ENCODE measurements around the gene ATP5PD.
"Not testable (repeated sequence)": the region's sequence is repeated elsewhere in the genome, so short reads cannot be mapped to it uniquely, and the experiment has no call there.

Gene ATP5PD

DNA sequence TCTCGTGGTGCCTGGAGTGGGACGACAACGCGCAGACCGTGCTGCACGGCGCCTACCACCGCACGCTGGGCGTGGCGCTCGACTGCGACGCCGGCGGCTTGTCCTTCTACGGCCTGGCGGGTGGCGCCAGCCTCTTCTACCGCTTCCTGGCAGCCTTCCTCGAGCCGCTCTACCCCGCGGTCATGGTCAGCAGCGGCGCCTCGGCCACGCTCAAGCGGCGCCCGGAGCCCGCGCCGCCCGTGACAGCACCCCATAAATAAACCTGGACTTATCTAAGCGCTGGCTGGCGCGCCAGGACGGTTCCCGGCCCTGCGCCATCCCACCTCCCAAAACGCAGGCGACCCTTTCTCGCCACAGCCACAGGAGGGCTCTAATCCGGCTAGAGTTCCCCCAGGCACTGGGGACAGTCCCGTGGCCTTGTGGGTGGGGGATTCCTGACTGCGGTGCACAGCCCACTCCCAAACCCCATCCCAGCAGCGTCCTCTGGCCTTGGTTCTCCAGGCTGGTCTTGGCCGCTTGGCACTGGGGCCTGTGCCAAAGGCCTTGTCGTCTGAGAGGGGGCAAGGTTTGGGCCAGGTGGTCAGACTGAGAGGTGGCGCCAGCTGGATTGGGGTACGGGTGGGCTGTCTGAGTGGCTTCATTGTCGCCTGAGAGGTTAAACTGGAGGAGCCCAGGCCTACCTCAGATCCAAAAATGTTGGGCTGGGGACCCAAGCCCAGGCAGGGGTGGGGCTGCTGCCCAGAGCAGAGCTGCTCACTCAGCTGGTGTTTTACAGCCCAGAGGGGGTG lies 30.9 kb upstream of the ATP5PD start:
- no peak for DNase-seq (ENCODE audit: low spot score)

DNA sequence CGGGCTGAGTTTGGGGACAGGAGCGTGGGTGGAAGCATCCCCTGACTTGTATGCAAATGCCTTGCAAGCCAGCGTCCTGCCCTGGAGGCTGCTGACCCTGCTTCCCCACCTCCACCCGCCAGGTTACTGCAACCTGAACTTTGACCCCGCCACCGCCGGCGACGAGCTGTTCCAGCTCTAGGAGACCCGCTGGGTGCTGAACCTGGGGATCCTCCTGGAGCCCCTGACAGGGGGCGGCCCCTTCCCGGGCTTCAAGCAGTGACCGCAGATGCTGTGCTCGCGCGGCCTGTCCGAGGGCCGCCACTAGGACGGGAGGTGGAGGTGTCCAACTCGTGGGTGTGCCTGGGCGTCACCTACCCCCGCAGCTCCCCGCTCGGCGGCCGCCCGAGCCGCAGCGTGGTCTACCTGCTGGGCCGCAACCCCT lies 30.3 kb upstream of the ATP5PD start:
- DNase-seq (ENCODE audit: low spot score): peak; percentile 45

DNA sequence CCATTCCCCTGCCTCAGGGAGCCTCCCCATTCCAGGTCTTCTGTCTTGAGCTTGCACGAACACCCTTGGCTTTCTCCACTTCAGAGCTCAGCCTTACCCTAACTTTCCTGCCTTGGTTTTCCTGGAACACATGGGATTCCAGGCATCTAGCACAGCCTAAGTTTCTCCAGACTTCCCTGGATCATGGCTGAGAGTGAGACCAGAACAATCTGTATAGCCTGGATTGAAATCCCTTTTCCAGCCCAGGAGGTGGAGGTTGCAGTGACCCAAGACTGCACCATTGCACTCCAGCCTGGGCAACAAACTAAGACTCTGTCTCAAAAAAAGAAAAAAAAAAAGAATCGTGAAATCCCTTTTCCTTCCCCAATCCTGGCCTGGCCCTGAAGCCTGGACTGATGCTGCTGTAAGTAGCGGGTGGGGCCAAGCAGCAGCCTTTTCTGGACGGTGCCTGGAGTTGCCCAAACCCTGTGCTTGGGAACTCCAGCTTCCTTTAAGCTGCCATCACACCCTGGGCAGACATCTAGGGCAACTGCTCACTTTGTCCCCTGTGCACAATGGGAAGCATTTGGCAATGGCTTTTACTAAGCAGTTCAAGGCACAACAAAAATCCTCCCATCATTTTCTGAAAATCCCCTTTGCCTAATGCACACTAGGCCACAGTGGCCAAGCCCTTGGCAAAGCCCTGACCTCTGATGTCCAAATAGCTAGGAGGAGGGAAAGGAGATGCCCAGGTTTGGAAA lies 29.0 kb upstream of the ATP5PD start:
- DNase-seq (ENCODE audit: low spot score): no peak

DNA sequence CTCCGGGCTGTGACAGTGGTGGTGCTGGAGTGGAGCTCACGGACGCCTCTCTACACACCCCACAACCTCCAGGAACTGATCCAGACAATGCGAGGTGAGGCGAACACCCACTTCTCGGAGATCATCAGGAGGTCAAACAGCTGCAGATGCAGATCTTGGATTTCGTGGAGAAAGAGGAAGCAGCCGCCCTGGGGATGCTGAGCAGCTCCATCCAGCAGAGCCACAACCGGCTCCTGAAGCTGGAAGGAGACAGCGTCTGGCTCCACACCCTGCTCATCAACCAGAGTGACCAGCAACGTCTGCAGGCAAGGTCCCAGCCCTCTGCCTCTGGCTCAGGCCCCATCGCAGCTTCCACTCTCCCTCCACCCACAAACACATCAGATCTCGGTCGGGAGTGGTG lies 27.8 kb upstream of the ATP5PD start:
- no peak for DNase-seq (ENCODE audit: low spot score)

DNA sequence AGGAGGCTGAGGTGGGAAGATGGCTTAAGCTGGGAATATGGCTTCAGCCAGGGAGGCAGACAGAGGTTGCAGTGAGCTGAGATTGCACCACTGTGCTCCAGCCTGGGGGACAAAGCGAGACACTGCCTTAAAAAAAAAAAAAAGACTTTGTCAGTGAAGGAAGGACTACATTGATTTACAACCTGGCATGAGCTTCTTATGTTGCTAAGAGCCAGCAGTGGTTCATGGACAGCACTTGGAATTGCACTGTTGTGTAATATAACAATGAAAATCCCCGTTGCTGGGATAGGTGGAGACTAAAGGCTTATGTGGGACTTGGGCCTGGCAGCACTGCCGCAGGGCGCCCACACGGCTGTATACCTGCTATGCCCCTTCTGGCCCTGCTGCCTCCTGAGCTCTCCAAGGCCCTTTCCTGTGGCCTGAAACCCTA lies 26.9 kb upstream of the ATP5PD start:
- no peak for DNase-seq (ENCODE audit: low spot score)

DNA sequence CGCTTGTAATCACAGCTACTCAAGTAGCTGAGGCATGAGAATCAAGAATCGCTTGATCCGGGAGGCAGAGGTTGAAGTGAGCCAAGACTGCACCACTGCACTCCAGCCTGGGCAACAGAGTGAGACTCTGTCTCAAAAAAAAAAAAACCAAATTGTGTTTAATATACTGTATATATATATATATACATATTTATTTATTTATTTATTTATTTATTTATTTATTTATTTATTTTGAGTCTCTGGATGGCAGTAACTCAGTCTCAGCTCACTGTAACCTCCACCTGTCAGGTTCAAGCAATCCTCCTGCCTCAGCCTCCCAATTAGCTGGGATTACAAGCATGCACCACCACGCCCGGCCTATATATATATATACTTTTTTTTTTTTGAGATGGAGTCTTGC lies 26.1 kb upstream of the ATP5PD start:
- DNase-seq (ENCODE audit: low spot score): not testable (repeated sequence)

DNA sequence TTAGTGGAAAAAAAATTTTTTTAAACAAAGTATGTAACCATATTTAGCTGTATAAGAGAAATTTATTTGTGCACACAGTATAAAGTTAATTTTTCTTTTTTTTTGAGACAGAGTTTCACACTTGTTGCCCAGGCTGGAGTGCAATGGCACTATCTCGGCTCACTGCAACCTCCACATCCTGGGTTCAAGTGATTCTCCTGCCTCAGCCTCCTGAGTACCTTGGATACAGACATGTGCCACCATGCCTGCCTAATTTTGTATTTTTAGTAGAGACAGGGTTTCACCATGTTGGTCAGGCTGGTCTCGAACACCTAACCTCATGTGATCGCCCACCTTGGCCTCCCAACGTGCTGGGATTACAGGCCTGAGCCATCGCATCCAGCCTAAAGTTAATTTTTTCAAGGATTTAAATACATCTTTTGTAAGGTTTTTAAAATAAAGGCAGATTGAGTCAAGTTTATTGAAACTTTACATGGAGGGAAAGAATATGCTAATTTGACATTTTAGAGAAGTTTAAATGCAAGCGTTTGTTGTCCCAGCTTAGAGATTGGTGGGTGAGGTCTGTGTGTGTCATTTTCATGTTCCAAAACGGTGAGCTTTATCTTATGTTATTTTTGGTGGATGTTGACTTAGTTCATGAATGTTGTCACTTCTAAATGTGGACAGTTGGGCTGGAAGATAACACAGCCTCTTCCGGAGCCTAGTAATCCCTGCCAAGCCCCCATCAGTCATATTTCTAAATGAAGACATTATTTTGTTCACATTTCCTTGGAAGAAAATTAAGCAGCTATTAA lies 24.9 kb upstream of the ATP5PD start:
- not testable (repeated sequence) for DNase-seq (ENCODE audit: low spot score)

DNA sequence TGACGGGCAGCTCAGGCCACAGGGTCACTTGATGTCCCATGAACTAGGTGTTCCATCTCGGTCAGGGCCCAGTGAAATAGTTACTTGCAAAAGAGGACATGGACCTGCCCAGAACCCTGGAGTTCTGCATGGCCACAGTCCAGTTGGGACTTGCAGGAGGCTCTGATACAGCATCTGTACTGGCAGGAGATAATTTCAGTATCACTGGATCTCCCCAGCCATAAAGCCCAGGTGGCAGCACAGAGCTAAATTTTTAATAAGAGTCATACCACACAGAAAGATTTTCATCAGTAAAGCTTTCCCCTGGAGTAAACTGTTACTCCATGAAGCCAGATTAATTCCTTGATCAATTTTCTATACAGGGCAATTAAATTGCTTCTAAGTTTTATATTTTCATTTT lies 23.0 kb upstream of the ATP5PD start:
- DNase-seq (ENCODE audit: low spot score): no peak

DNA sequence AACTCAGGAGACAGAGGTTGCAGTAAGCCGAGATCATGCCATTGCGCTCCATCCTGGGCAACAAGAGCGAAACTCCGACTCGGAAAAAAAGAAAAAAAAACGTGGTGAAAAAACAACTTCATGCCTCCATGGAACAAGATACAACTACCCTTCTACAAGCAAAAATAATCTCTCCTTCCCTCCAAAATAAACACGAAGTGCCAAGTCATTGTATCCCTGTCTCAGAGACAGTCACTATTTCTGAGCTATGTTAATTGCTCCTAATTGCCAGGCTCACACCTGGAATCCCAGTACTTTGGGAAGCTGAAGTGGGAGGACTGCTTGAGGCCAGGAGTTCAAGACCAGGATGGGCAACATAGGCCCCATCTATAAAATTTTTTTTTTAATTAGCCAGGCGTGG lies 22.0 kb upstream of the ATP5PD start:
- no peak for DNase-seq (ENCODE audit: low spot score)

DNA sequence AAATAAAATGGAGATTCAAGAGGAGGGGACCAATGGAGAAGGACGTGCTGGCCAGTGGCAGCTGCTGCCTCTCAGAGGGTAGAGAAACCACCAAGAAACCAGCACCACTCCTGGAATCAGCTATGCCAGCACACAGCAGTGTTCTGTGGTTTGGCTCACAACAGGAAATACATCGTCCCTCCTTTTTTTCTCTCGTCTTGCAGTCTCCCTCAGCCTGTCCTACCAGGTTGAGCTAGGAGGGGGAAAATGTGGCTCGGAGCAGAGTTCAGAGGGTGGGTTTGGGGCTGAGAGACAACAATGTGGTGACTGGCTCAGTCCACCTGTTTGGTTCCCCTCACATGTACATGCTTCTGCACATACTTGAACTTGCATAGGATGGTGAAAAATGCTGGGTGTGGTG lies 21.1 kb upstream of the ATP5PD start:
- peak; percentile 5 for DNase-seq (ENCODE audit: low spot score)

DNA sequence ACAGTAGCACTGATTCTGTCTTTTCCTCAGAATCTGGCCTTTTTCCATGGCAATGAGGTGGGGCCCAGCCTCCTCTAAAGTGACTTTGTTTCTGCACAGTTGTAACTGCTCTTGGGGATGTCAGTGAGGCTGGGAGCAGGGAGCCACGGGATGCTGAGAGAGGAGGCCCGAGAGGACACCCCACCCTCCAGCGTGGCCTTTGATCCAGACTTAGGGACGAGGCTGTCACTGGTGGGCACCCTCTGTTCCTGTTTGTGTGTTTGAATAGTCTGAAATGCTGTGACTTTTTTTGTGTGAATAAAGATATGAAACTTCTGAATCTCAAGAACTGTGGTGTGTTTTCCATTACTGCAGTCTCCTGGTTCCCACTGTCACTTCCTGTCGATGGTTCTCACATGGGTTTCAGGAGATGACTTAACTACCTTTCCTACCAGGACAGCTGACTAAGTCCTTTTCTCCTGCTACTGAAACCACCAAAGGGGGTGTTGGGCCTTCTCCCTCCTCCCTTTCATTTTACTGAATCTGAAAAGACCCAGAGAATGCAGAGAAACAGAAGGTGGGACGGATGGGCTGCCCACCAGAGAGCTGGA lies 18.9 kb upstream of the ATP5PD start:
- peak; percentile 6 for DNase-seq (ENCODE audit: low spot score)

DNA sequence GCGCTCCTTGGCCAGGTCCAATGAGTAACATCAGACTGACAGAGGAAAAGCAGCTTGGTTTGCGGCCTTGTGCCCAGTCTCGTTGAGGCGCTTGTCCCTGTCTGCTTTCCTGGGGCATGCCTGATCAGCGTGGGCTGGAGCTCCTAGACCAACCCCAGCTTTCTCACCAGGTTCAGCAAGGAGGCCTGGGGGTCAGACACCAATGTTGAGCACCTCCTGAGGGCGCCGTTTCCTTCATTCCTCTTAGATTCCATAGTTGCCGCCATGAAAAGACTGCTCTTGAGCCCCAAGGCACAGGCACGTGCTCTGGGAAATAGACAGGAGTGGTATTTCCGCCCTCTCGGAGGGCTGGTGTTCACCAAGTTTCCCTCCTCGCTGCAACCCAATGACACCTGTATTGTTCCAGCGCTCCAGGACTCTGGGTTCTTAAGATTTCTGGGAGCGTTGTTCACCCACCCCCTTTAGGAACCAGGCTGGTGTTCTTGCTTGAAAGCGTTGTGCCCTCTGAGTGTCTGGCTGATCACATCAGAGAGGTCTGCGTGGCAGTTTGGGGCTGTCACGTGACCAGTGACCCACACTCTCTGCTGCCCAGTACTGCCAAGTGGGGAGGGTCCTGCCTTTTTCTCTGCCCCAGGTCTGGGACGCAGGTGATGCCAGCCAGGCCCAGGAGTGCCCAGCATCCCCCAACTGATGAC lies 18.2 kb upstream of the ATP5PD start:
- peak; percentile 41 for DNase-seq (ENCODE audit: low spot score)

DNA sequence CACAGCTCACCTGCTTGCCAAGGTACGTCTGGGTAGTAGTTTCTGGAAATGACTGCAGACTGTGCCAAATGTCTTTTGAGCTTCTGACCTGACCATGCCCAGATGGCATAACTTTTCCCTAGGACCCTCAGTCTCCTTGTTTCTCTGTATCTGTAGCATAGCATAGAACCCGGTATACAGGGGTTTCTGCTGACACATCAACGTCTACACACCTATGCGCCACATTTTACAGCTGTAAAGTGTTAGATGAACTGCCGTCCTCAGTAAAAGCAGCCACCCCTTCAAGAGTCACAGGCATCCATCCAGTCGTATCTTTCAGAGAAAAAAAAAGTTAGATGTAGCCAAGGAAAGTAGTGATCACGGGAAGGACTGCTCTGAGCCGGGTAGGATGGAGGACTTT lies 17.7 kb upstream of the ATP5PD start:
- DNase-seq (ENCODE audit: low spot score): no peak

DNA sequence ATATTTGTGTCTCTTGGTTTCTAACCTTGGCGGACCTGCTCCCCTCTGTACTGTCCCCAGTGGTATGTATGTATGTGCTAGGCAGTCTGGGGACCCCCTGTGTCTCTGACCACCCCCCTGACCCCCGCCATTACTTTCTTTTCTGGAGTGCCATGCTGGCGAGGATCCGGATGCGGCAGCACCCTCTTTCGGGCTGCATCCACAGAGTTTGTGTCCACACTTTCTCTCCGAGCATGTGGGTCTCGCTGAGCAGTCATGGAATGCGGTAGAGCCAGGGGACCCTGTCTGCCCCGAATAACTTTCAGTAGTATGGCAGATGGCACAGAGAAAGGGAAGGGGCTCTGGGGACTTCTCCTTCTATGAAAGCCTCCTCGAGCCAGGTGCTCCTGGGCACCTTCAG lies 17.3 kb upstream of the ATP5PD start:
- DNase-seq (ENCODE audit: low spot score): no peak

DNA sequence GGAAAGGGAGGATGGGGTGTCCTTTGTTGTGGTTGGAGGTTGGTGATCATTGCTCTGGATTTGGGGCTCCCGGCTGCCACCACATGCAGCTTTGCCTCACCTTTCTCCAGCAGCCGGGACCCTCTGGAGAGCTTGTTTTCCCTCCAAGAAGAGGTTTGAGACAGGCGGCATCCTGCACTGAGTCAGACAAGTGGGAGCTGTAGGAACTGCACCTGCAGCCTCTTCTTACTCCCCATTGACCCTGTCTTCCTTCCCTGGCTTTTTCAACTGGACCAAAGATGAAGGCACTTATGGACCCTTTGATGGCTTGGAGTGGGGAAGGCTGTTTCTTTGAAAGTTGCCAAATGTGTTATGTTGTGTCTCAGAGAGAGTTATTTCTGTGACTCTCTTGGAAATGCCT lies 16.9 kb upstream of the ATP5PD start:
- no peak for DNase-seq (ENCODE audit: low spot score)

DNA sequence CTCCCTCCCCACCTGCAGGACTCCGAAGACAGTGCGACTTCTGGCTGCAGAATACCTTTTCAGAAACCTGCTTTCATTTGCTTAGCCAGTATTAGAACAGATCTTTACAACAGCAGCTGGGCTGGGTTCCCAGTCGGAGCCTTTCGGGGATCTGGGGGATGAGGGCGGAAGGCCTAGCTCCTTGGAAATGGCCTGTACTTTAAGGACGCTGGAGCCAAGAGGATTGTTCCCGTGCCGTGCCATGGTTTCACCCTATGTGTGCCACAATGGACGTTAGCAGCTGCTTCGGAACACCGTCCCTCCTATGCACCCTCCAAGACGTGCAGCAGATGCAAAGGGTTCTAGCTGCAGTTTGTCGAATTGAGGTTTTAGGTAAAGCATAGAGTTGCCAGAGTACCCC lies 16.4 kb upstream of the ATP5PD start:
- no peak for DNase-seq (ENCODE audit: low spot score)

DNA sequence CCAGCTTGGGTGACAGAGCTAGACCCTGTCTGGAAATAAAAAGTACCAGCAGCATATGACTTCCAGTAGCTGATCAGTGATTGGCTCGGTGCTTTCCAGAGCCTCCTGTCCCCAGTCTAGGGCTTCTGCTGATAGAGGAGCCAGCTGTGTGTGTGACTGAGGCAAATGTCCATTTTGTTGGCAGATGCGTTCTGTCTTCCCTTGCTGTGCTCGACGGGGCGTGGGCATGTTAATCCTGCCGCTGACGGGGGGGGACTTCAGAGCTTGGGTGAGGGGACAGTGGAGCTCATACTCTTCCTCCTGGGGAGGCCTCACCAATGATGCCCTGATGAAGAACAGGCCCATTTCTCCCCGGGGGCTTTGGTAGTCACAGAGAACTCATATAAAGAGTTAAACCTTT lies 14.8 kb upstream of the ATP5PD start:
- DNase-seq (ENCODE audit: low spot score): no peak

DNA sequence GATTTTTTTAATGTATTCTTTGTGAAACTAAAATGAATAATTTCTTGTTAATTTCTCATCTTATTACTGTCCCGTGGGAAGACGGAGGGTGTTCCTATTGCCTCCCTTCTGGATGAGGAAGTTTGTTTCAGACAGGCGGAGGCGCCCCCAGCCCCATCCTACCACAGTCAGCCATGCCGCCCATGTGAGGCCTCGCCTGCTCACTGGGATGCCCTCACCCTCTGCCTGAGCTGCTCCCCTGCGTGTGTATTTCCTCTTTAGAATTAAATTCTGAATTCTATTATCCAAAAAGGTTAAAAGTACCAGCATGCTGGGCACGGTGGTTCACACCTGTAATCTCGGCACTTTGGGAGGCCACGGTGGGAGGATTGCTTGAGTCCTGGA lies 14.3 kb upstream of the ATP5PD start:
- DNase-seq (ENCODE audit: low spot score): no peak

DNA sequence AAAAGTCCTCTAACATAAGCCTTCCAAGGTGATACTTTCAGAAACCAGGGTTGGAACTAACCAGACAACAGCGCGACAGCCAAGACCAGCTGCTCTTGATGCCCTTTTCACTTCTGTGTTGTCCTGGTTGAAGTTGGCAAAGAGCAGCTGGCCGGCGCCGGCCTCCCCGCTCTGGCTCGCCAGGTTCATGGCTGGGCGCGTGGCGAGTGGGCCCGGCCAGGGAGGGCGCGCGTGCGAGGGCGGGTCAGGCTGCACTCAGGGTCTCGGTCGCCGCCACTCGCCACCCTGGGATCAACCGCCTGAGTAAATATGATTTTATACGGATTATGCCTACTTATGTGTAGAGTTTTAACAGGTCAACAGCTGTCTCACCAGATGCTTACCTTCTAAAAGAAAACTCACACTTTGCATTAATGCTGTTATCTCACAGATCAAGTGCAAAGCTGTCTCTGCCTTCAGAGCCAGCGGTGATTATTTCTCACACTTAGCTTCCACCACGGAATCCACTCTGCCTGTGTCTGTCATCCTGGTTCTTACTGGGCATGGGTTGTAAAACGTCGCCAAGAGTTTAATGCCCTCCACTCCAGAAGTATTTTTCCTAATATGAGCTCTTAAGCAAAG lies 13.8 kb upstream of the ATP5PD start:
- no peak for DNase-seq (ENCODE audit: low spot score)

DNA sequence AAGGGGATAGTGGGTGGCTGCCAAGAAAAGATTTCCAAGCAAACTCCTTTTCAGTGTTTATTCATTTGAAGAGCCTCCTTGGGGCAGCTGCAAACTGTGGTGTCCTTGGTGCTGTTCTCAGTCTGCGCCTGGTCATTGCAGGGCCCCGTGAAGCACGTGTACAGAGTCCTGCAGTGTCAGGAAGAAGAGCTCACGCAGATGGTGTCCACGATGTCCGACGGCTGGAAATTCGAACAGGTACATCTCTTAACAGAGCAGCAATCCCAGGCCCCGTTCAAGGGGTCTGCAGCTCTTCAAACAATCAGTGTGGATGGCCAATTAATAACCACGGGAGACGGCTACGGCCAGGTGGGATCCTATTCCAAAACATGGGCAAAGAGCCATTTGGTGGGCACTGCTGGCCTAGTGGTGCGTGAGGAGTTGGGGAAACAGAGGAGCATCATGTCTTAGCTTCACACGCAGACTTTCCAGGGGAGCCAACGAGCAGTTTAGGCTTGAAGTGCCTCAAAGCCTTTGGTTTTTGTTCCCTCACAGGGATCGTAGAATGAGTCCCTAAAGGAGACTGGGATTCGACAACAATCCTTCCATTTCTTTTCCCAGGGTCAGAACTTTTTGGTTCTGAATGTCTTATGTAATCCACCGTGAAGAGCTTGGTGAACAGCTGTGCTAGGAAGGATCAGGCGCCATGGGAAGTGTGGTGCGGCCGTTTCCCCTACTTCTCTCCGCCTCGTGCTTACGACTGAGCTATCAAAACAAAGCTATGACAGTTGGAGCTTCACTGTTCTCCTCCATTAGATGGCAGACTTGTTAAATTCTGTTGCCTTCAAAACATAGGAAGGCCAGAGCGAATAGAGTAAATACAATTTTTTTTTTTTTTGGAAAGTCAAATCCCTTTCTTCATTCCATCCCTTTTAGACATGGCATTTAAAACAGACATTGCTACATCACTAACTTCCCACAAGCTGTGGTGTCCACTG lies 12.9 kb upstream of the ATP5PD start:
- DNase-seq (ENCODE audit: low spot score): no peak

All from iPS-NIHi11 (cell line).